HepG2 (cell line): ENCODE data around the gene KNG1. TPM values are rescaled to one million over a fixed set of nuclear protein-coding genes. Genes with fewer than 3 reads are reported as not detected.

Source experiments
- HIVEP1 ChIP-seq: sonication (generic); formaldehyde crosslinking; IDR thresholded peaks from 2 replicates; pipeline ENCODE4 v1.4.0; 2020; ENCODE audit warnings: mild to moderate bottlenecking, missing genetic modification reagents
- HNRNPK ChIP-seq: fragments of 200-400 bp; formaldehyde crosslinking; IDR thresholded peaks from 2 replicates; pipeline ENCODE4 v1.6.1; 2018; ENCODE audit warnings: low read length, low read depth, moderate library complexity, mild to moderate bottlenecking; ENCODE audit not compliant: poor library complexity, severe bottlenecking
- RFX5 ChIP-seq: IDR thresholded peaks from 2 replicates; pipeline ENCODE4 v1.6.1; 2011; ENCODE audit warnings: low read depth, low read length, improper control_type of control experiment
- TOPORS ChIP-seq: sonication (generic); formaldehyde crosslinking; IDR thresholded peaks from 2 replicates; pipeline ENCODE4 v1.8.0; 2023; ENCODE audit warnings: mild to moderate bottlenecking, missing genetic modification reagents
- ZFP41 ChIP-seq: sonication (generic); formaldehyde crosslinking; IDR thresholded peaks from 2 replicates; pipeline ENCODE4 v1.4.0; 2020; ENCODE audit warnings: mild to moderate bottlenecking, missing genetic modification reagents, borderline replicate concordance
- ZNF30 ChIP-seq: sonication (generic); formaldehyde crosslinking; IDR thresholded peaks from 2 replicates; pipeline ENCODE4 v1.5.0; 2020; ENCODE audit warnings: mild to moderate bottlenecking, missing genetic modification reagents
- ZNF713 ChIP-seq: sonication (generic); formaldehyde crosslinking; IDR thresholded peaks from 2 replicates; pipeline ENCODE4 v1.4.0; 2020; ENCODE audit warnings: mild to moderate bottlenecking, missing genetic modification reagents
- polyA plus RNA-seq, 8 experiments: library from polyadenylated mRNA; depleted of rRNA in 3 of 8; stranded (reverse) in 7 of 8; unstranded in 1 of 8; fragments of >200 nt; fragmentation: Illumina TruSeq in 4 of 8; extraction: Trizol in 4 of 8; gene quantifications; 2 replicates each; pipeline versions ENCODE4 v1.2.1 to v1.2.3, GENCODE V29; 2011 to 2016; ENCODE audit warnings: low read depth in 4 of 8, missing spikeins in 1 of 8, mixed read lengths in 1 of 8; ENCODE audit not compliant: insufficient read depth in 1 of 8
- total RNA-seq, 5 experiments: library from RNA; depleted of rRNA; stranded (reverse); fragments of >200 nt; fragmentation: Illumina TruSeq; extraction: Trizol; gene quantifications; 2 replicates each; pipeline ENCODE4 v1.2.3, GENCODE V29; 2016; ENCODE audit warnings: low read depth in 1 of 5
- TF ChIP-seq, protein P1 (sequence below): sonication (generic); formaldehyde crosslinking; IDR thresholded peaks from 2 replicates; pipeline ENCODE4 v1.5.0; 2020; ENCODE audit warnings: mild to moderate bottlenecking, missing genetic modification reagents, borderline replicate concordance
- TF ChIP-seq, protein P2 (sequence below): fragments of 450-650 bp; IDR thresholded peaks from 2 replicates; pipeline ENCODE4 v1.6.1; 2017
- TF ChIP-seq, protein P3 (sequence below): sonication (generic); formaldehyde crosslinking; IDR thresholded peaks from 2 replicates; pipeline ENCODE4 v1.8.0; 2022; ENCODE audit warnings: mild to moderate bottlenecking, missing genetic modification reagents, borderline replicate concordance
- TF ChIP-seq, protein P4 (sequence below): IDR thresholded peaks from 2 replicates; pipeline ENCODE4 v1.6.1; 2016; ENCODE audit warnings: low read depth, control low read depth

The KNG1 gene
- total and polyA plus RNA-seq, 2 of the 13 experiments (the other 11 are each of a cell fraction or from before 2014, with no cell fraction given), result 6.5 to 7.0 TPM

DNA sequence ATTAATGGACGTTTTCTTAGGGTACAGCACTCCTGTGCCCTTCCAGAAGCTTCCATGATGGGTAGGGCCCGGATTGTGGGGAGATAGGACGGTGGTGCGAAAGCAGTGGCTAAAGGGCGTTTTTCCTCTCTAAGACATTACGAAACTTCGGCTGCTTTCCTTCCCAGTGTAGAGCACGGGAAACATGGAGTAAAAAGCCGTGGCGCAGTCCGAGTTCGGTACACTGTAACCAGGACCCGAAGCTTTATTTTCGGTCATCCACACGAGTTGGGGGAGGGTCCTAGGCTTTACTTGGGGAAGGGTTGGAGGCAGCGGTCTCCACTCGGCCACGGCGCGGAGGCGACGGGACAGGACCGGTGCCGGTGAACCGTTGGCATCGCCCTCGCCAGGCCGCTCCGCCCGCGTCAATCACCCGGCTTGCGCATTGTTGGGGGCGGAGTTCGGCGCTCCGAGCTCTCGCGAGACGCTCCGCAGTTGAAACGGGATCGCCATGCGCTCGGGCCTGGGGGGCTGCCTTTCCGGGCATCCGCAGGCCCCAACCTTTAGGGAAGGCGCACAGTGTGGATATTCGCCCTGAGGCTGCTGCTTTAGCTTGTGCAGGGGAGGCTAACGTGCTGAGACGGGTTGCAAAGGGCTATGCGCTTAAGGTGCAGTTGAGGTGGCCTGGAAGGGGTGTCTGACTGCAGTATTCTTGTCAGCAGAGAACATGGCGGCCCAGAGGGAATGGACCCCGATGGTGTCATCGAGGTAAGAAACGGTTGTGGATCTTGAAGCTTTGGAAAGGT, 66.8 kb downstream of the KNG1 start (continued):
- no peak for TF ChIP-seq HNRNPK
- TF ChIP-seq TOPORS (CRISPR knock-in tag), result peak; percentile 80; the same call in 1 of the 2 replicates
- peak; percentile 38 for TF ChIP-seq ZNF713 (CRISPR knock-in tag)
- TF ChIP-seq, protein P1, sequence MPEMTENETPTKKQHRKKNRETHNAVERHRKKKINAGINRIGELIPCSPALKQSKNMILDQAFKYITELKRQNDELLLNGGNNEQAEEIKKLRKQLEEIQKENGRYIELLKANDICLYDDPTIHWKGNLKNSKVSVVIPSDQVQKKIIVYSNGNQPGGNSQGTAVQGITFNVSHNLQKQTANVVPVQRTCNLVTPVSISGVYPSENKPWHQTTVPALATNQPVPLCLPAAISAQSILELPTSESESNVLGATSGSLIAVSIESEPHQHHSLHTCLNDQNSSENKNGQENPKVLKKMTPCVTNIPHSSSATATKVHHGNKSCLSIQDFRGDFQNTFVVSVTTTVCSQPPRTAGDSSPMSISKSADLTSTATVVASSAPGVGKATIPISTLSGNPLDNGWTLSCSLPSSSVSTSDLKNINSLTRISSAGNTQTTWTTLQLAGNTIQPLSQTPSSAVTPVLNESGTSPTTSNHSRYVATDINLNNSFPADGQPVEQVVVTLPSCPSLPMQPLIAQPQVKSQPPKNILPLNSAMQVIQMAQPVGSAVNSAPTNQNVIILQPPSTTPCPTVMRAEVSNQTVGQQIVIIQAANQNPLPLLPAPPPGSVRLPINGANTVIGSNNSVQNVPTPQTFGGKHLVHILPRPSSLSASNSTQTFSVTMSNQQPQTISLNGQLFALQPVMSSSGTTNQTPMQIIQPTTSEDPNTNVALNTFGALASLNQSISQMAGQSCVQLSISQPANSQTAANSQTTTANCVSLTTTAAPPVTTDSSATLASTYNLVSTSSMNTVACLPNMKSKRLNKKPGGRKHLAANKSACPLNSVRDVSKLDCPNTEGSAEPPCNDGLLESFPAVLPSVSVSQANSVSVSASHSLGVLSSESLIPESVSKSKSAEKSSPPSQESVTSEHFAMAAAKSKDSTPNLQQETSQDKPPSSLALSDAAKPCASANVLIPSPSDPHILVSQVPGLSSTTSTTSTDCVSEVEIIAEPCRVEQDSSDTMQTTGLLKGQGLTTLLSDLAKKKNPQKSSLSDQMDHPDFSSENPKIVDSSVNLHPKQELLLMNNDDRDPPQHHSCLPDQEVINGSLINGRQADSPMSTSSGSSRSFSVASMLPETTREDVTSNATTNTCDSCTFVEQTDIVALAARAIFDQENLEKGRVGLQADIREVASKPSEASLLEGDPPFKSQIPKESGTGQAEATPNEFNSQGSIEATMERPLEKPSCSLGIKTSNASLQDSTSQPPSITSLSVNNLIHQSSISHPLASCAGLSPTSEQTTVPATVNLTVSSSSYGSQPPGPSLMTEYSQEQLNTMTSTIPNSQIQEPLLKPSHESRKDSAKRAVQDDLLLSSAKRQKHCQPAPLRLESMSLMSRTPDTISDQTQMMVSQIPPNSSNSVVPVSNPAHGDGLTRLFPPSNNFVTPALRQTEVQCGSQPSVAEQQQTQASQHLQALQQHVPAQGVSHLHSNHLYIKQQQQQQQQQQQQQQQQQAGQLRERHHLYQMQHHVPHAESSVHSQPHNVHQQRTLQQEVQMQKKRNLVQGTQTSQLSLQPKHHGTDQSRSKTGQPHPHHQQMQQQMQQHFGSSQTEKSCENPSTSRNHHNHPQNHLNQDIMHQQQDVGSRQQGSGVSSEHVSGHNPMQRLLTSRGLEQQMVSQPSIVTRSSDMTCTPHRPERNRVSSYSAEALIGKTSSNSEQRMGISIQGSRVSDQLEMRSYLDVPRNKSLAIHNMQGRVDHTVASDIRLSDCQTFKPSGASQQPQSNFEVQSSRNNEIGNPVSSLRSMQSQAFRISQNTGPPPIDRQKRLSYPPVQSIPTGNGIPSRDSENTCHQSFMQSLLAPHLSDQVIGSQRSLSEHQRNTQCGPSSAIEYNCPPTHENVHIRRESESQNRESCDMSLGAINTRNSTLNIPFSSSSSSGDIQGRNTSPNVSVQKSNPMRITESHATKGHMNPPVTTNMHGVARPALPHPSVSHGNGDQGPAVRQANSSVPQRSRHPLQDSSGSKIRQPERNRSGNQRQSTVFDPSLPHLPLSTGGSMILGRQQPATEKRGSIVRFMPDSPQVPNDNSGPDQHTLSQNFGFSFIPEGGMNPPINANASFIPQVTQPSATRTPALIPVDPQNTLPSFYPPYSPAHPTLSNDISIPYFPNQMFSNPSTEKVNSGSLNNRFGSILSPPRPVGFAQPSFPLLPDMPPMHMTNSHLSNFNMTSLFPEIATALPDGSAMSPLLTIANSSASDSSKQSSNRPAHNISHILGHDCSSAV (CRISPR knock-in tag), result no peak
- TF ChIP-seq ZNF30 (CRISPR knock-in tag), result no peak; the same call in 1 of the 2 replicates
- no peak for TF ChIP-seq HIVEP1
- TF ChIP-seq, protein P2, sequence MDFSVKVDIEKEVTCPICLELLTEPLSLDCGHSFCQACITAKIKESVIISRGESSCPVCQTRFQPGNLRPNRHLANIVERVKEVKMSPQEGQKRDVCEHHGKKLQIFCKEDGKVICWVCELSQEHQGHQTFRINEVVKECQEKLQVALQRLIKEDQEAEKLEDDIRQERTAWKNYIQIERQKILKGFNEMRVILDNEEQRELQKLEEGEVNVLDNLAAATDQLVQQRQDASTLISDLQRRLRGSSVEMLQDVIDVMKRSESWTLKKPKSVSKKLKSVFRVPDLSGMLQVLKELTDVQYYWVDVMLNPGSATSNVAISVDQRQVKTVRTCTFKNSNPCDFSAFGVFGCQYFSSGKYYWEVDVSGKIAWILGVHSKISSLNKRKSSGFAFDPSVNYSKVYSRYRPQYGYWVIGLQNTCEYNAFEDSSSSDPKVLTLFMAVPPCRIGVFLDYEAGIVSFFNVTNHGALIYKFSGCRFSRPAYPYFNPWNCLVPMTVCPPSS, result no peak
- TF ChIP-seq ZFP41 (CRISPR knock-in tag), result no peak
- TF ChIP-seq RFX5, result no peak
- TF ChIP-seq, protein P3, sequence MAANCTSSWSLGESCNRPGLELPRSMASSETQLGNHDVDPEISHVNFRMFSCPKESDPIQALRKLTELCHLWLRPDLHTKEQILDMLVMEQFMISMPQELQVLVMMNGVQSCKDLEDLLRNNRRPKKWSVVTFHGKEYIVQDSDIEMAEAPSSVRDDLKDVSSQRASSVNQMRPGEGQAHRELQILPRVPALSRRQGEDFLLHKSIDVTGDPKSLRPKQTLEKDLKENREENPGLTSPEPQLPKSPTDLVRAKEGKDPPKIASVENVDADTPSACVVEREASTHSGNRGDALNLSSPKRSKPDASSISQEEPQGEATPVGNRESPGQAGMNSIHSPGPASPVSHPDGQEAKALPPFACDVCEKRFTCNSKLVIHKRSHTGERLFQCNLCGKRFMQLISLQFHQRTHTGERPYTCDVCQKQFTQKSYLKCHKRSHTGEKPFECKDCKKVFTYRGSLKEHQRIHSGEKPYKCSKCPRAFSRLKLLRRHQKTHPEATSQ (CRISPR knock-in tag), result 0 out of 2 replicates have a peak, but pooled peaks have one; percentile 23
- TF ChIP-seq, protein P4, sequence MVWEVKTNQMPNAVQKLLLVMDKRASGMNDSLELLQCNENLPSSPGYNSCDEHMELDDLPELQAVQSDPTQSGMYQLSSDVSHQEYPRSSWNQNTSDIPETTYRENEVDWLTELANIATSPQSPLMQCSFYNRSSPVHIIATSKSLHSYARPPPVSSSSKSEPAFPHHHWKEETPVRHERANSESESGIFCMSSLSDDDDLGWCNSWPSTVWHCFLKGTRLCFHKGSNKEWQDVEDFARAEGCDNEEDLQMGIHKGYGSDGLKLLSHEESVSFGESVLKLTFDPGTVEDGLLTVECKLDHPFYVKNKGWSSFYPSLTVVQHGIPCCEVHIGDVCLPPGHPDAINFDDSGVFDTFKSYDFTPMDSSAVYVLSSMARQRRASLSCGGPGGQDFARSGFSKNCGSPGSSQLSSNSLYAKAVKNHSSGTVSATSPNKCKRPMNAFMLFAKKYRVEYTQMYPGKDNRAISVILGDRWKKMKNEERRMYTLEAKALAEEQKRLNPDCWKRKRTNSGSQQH (CRISPR knock-in tag), result peak; percentile 75; the same call in 1 of the 2 replicates
